ENCODE data around the gene CXCL5.

DNA sequence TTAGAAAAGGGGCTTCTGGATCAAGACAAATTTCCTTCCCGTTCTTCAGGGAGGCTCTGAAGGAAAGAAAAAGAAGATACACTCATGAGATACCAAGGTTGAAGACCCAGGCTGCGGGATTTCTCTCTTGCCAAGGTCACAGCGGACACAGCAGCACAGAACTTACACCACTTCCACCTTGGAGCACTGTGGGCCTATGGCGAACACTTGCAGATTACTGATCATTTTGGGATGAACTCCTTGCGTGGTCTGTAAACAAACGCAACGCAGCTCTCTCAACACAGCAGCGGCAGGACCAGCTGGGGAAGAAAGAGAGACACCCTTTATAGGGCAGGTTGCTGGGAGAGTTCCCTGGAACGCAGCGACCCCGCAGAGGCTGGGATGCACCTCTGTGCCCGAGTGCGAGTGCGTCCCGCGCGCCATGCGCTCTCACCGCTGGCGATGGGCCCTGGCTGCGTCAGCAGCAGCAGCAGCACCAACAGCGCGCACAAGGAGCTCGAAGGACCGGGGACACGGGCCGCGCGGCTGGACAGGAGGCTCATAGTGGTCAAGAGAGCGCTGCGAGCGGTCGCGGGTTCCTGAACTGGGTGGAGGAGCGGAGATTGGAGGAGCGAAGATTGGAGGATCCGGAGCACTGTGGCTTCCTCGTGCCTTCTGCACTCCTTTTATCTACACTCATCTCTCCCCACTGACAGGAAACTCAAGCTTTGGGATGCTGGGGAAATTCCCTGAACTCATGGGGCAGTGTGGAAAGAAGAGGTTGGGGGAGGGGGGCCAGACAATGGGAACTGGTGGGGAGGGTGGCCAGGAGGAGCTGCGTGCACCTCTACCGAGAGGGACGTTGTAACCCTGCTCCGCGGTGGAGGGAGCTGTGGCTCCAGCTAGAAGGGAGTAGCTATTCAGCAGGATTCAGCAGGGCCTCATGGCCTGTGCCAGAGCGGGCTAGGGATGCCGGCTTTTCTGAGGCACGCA lies at the start of gene CXCL5:
- TF ChIP-seq FOXP2 (optimal IDR thresholded peaks at IDR 0.05; ENCODE audit: borderline replicate concordance, extremely low read depth, extremely low read length, insufficient read depth) (no peak), SIN3A (IDR thresholded peaks at IDR 0.05; ENCODE audit: borderline replicate concordance, insufficient read depth, low read length) (no peak)
- TF ChIP-seq, protein P1, sequence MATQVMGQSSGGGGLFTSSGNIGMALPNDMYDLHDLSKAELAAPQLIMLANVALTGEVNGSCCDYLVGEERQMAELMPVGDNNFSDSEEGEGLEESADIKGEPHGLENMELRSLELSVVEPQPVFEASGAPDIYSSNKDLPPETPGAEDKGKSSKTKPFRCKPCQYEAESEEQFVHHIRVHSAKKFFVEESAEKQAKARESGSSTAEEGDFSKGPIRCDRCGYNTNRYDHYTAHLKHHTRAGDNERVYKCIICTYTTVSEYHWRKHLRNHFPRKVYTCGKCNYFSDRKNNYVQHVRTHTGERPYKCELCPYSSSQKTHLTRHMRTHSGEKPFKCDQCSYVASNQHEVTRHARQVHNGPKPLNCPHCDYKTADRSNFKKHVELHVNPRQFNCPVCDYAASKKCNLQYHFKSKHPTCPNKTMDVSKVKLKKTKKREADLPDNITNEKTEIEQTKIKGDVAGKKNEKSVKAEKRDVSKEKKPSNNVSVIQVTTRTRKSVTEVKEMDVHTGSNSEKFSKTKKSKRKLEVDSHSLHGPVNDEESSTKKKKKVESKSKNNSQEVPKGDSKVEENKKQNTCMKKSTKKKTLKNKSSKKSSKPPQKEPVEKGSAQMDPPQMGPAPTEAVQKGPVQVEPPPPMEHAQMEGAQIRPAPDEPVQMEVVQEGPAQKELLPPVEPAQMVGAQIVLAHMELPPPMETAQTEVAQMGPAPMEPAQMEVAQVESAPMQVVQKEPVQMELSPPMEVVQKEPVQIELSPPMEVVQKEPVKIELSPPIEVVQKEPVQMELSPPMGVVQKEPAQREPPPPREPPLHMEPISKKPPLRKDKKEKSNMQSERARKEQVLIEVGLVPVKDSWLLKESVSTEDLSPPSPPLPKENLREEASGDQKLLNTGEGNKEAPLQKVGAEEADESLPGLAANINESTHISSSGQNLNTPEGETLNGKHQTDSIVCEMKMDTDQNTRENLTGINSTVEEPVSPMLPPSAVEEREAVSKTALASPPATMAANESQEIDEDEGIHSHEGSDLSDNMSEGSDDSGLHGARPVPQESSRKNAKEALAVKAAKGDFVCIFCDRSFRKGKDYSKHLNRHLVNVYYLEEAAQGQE (IDR thresholded peaks at IDR 0.05; ENCODE audit: insufficient read depth in 1 of 2, low read depth in 2 of 2, low read length in 2 of 2): no peak
